ENCODE results near the gene SLC44A3.

The SLC44A3 gene

DNA sequence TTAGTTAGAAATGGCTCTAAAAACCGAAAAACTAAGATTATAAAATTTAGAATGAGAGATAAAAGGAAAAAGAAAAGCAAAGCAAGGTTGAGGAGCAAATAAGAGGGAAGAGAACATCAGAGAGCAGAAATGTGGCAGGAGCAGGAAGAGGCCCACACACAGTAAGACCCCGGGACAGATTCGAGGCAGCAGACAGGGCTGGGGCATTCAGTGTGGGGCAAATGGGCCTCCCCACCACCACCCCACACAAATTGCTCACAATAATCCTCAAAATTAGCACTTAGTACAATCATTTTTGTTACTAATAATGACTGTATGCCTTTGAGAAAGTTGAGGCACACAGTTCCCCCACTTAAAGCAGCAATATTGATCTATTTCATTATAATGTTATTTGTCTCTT, 17.1 kb upstream of the SLC44A3 start:
- DNase-seq (ENCODE audit: low read depth in 3 of 3), result no peak

DNA sequence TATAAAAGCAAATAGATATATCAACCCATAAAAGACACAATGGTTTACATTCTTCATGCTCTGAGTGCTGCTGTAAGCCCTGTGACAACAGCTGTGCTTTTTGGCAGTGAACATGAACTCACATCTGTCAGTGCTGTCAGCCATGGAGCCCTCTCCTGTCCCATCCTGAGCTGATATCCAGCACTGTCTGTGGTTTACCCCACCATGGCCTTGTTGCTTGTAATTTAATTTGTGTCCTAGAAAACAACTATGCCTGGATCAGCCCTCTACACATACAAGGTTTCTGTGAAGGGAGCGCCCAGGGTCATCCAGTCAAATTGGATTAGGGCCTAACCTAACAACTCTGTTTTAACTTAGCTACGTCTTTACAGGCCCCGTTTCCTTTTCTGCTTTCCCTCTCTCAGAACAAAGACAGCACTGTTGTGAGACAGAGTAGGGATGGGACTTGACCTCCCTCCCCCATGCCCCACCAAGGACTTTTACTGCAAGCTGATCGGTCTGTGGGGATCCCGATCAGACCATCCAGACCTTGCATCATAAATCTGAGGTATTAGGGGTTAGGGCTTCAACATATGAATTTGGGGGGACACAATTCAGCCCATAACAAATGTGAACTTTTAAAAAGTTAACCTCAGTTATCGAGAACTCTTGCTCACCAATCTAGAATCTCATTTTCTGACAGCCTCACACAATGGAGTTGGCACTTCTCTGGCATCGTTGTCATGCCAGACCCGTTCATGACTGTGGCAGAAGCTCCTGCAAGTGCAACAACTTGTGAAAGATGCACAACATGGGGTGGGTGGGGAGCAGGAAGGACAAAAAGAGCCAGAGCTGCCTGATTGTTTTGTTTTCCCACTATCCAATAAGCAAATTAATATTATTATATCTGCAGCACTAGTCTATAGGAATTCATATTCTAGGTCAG, 16.4 kb upstream of the SLC44A3 start:
- DNase-seq (ENCODE audit: low read depth in 3 of 3), result no peak

DNA sequence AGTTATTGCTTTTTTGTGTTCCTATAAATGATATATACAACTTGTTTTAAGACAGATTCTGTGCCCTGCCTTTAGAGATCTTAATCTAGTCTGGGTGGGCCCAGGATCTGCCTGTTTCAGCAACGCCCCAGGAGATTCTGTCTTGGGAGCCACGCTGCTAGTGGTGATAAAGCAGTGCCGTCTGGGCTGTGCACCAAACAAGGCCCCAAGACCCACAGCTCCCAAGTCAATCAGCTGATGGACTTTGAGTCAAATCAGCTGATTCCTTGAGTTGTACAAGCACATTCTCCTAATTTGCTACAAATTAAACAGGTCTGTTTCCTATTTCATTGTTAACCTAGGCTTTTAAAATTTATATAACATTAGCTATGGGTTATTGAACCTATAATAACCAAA, 15.7 kb upstream of the SLC44A3 start:
- DNase-seq (ENCODE audit: low read depth in 3 of 3), result no peak

DNA sequence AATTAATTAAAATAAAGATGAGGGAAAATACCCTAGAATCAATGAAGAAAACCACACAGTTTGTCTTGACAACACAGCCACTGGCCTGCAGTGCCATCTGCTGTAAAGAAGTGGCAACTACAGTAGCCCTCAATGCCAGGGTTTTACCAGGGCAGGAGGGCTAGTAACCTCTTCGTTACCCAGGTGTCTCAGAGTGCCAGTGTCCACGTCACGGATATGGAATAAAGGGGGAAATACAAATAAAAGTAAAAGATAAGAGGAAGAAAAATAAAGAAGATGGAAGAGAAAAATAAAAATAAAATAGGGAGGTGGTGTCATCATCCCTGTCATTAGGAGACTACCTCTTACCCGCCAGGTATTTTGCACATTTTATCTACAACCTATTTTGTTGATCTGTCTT, 14.2 kb upstream of the SLC44A3 start:
- DNase-seq (ENCODE audit: low read depth in 3 of 3), result peak in 2 of 3 donors; percentile 18 to 19

DNA sequence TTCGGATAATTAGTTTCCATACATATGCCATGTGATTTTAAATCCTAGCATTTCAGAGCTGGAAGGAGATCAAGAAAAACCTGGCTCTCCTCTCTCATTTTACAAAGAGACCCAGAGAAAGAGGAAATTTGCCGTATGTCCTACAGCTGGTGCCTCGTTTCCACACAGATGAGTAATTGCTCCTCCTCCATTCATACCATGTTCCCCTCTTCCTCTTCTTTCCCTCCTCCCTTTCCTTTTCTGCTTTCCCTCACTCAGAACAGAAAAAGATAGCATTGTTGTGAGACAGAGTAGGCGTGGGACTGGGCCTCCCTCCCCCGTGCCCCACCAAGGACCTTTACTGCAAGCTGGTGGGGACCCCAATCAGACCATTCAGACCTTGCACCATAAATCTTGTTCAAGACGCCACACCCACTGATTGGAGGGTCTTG, 13.7 kb upstream of the SLC44A3 start:
- DNase-seq (ENCODE audit: low read depth in 3 of 3), result no peak

GRCh38 chr1:94807742-94808491, 12.2 kb upstream of the SLC44A3 start:
- DNase-seq (ENCODE audit: low read depth in 3 of 3), result no peak

DNA sequence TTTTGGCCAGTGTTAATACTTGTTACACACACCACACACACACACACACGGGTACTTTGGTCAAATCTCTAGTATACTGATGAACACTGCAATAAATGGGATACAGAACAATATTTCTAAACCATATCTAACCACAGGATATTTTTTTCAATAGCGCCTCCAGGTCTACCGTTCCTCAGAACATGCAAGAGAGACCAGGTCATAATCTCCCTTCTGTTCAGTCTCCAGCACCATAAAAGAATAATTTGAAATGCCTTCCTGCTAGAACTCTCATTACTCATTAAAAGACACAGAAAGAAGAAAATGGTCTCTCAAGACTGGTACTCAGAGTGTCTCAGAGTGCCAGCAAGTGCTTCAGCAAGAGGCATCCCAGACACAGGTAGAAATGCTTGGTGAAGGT, 11.5 kb upstream of the SLC44A3 start:
- DNase-seq (ENCODE audit: low read depth in 3 of 3), result no peak

GRCh38 chr1:94812985-94813384, 7.2 kb upstream of the SLC44A3 start:
- DNase-seq (ENCODE audit: low read depth in 3 of 3), result no peak

GRCh38 chr1:94816030-94816429, 4.1 kb upstream of the SLC44A3 start:
- DNase-seq (ENCODE audit: low read depth in 3 of 3), result no peak

DNA sequence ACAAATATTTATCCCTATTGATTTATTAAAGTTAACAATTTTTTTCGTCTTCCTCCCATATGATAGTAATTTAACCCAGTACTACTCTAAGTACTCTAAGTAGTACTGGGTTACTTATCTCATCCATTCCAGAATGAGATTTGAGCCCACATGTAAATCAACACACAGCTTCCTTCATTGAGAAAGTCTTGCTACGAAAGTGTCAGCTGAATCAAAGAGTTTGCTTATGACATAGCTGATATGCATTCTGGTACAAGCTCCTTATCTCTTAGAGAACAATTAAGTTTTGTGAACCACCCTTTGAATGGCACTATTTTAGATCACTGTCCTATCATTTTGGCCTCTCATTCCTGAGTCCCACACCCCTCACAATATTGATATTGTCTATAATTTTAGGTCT, 2.4 kb upstream of the SLC44A3 start:
- DNase-seq (ENCODE audit: low read depth in 3 of 3), result no peak

- no peak for DNase-seq (ENCODE audit: low read depth in 3 of 3)
Observed at GRCh38 chr1:94819238-94819944, 766 bp upstream of the SLC44A3 start.

DNA sequence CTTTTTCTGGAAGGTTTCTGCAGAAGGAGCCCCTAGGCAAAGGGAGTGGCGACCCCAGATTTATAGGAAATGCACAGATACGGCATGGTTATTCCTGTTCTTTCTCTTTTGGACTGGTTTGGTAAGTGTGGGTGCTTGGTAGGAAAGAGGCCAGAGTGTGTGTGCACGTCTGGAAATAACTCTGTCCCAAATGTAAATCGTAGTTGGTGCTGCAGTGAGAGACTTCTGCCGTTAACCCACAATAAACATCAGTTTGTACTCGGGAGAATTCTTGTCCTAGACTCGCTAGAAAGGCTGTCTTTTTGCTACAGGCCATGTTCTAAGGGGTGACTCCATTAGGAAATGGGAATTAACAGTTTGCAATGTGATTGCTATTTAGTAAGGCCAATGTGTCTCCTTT, 779 bp downstream of the SLC44A3 start:
- DNase-seq (ENCODE audit: low read depth in 3 of 3), result no peak

DNA sequence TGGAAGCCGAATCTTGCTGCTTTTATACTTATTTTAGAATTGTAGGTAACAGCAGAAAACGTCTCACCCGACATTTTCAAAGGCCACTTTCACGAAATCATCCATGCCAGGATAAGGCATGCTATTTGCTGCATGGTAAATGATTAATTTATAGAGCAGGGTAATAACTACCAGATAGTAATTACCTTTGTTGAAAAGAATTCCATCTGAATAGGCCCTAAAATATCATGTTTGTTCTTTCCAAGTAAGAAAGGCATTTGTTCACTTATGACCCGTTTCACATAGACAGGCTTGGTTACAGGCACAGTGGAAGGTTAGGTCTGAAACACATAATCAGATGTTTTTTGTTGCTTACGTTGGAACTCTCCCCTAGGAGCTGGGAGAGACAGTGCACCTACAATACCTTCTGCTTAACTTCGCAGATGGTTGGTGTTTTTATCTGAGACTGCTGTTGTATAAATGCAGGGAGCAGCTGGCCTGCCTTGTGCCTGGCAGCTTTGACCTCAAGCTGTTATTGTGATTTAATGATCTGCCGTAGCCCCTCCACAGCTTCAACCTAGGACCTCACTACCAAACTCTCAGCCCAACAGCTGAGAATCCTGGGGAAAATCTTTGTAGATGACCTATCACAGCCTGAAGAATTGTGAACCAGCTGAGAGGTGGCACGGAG, 1.6 kb downstream of the SLC44A3 start:
- DNase-seq (ENCODE audit: low read depth in 3 of 3), result no peak

DNA sequence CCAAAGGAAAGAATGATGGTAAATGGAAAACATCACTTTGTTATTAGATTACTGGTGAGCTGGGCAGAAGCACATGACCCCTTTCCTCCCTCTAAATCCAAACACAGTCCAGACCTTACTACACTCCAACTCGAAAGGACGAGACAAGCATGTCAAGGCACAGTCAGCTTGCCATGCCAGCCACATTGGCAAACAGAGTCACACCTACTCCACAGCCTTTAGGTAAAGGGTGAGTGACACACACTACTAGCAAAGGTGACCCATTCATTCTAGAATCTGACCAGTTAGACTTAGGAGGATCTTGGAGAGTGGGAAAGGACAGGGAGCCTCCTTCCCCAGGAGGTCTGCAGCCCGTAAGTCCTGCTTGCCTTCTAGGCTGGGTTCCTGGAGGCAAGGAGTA, 3.0 kb downstream of the SLC44A3 start:
- DNase-seq (ENCODE audit: low read depth in 3 of 3), result no peak

- no peak for DNase-seq (ENCODE audit: low read depth in 3 of 3)
Observed at GRCh38 chr1:94825936-94826335, 5.8 kb downstream of the SLC44A3 start.

DNA sequence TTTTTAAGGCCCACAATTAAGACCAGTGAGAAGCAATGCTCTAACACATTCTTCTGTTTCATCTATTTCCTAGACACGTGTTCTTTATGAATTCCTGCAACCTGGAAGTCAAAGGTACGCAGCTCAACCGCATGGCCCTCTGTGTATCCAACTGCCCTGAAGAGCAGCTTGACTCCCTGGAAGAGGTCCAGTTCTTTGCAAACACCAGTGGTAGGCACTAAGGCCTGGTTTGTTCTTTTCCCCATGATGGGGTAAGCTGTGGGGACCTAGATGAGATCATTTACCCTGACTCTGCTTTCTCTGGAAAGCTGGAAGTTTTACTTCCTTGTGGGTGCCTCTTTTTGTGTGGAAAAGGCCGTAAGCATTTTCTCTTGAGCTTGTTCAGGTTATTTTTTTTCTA, 7.3 kb downstream of the SLC44A3 start:
- DNase-seq (ENCODE audit: low read depth in 3 of 3), result no peak

DNA sequence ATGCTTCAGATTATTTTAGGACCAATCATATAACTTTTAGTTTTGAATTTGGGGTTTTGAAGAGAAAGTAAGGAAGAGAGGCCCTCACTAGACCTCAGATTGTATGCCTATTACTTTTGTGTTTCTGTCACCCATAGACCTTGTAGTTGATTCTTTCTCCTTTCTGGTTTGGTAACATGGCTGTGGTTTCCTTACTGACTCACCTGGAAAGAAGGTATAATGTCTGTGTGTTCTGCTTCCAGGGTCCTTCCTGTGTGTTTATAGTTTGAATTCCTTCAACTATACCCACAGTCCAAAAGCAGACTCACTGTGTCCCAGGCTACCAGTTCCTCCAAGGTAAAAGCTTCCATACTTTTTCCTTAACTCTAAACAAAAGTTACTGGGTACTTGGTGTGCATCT, 8.1 kb downstream of the SLC44A3 start:
- no peak for DNase-seq (ENCODE audit: low read depth in 3 of 3)

DNA sequence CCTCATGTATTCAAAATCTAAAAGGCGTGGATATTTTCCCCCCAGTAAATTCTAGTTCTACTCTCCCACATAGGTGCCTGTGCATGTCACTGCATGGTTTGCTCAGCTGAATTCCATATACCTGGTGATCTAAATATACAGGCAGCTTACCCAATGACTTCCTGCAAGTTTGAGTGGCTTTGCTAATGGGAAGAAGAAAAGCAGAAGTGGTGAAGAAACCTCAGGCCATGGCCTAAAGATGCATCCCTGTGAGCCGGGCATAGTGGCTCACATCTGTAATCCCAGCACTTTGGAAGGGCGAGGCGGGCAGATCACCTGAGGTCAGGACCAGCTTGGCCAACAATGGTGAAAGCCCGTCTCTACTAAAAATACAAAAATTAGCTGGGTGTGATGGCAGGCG, 11.5 kb downstream of the SLC44A3 start:
- no peak for DNase-seq (ENCODE audit: low read depth in 3 of 3)

DNA sequence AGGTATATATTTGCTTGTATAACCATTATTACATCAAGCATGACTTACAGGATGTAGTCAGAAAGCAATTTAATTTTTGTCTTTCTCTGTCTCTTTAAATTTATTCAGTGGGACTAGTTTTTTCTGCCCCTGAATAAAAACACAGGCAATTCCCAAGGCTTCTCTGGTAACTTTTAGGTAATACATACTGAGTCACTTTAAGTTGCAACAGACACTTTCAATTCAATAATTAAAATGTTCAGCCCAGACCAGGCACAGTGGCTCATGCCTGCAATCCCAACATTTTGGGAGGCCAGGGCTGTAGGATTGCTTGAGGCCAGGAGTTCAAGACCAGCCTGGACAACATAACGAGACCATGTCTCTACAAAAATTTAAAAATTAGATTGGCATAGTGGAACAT, 12.3 kb downstream of the SLC44A3 start:
- DNase-seq (ENCODE audit: low read depth in 3 of 3), result no peak

DNA sequence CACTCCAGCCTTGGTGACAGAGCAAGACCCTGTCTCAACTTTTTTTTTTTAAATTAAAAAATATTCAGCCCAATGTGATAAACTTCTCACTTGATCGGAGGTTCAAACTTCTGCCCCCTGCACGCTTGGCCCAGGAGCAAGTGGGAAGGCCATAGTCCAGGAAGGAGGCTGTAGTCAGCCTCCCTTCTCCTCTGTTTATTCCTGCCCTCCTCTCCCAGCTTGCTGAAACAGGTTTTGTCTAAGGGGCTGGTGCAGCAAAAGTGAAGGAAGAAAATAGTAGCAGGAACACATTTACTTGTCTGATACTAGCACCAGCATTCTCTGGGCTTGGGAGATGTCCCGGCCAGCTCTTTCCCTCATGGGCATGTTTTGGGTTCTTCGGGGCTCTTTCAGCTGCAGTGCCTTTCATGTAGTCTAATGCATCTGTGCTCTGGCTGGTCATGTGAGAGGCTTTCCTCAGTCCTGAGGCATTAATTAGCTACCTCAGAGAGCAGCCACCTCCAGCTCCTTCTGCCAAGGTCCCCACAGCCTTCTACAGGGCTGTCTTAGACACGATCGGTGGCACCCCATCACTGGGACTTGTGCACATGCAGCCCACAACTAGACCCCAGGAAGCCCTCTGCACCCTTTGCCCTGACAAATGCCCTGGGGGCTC, 12.9 kb downstream of the SLC44A3 start:
- DNase-seq (ENCODE audit: low read depth in 3 of 3), result no peak

DNA sequence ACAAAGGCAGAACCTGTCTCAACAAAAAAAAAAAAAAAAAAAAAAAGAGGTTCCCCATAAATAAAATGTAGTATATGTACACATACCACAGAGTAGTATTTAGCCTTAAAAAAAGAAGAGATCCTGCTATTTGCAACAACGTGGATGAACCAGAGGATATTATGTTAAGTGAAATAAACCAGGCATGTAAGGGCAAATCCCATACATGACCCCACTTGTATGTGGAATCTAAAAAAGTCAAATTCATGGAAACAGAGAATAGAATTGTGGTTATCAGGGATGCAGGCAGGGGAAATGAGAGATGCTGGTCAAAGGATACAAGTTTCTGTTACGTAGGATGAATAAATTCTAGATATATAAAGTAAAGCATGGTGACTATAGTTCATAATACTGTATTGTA, 16.7 kb downstream of the SLC44A3 start:
- DNase-seq (ENCODE audit: low read depth in 3 of 3), result no peak
